Kidney epithelial cell (primary cell): ENCODE measurements around the gene COLEC12. TPM values are rescaled to one million over a fixed set of nuclear protein-coding genes. Genes with fewer than 3 reads are reported as not detected.

ENCODE experiments used
- DNase-seq: peaks from one replicate; pipeline ENCODE4 v3.0.0-alpha.2; 2010; ENCODE audit warnings: low read depth
- H3K27me3 ChIP-seq: 2 replicates; pipeline ENCODE4 v1.6.0; 2011; ENCODE audit warnings: low read length; ENCODE audit not compliant: control insufficient read depth, insufficient read depth
- H3K36me3 ChIP-seq: 2 replicates; pipeline ENCODE4 v1.5.1; 2011; ENCODE audit warnings: low read length; ENCODE audit not compliant: control insufficient read depth, insufficient read depth
- H3K4me3 ChIP-seq: 2 replicates; pipeline ENCODE4 v1.5.1; 2011; ENCODE audit warnings: low read depth, mild to moderate bottlenecking, control low read depth, low read length
- CTCF ChIP-seq: IDR thresholded peaks from 2 replicates; pipeline ENCODE4 v1.5.1; 2011; ENCODE audit warnings: mild to moderate bottlenecking, moderate library complexity, low read length, control low read depth, inconsistent platforms; ENCODE audit not compliant: insufficient read depth, poor library complexity, severe bottlenecking
- total RNA-seq: library from RNA; depleted of rRNA; stranded (reverse); fragments of >200 nt; gene quantifications from 2 replicates; pipeline ENCODE4 v1.2.3, GENCODE V29; 2015

The COLEC12 gene
- total RNA-seq, 1 donor from 2014 or later, result 1.2 TPM

GRCh38 chr18:453400-453799 is 47.1 kb downstream of the COLEC12 start:
- no peaks in the 10 kb centered on the region for H3K27me3 ChIP-seq
- no peak overlapping the region for H3K4me3 ChIP-seq
- H3K36me3 ChIP-seq, result no peaks in the 10 kb centered on the region
- TF ChIP-seq CTCF, result no peak
- DNase-seq, result no peak

DNA sequence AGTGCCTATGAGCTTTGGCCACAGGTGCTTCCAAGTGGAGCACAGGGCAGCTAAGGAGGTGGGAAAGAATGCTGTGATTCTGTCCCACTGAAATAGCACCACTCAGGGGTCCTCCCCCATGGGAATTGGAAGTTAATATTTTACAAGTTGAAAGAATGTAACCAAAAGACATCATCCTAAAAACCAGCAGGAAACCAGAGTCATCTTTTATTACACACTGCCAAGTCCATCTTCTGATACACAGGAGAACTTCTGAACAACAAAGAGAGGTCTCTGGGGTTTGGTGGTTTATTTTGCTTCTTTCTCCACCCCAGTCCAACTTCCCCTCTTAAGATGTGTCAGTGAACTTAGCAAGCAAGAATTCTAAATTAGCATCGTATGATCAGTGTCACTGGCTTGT is 47.7 kb downstream of the COLEC12 start:
- DNase-seq, result no peak

DNA sequence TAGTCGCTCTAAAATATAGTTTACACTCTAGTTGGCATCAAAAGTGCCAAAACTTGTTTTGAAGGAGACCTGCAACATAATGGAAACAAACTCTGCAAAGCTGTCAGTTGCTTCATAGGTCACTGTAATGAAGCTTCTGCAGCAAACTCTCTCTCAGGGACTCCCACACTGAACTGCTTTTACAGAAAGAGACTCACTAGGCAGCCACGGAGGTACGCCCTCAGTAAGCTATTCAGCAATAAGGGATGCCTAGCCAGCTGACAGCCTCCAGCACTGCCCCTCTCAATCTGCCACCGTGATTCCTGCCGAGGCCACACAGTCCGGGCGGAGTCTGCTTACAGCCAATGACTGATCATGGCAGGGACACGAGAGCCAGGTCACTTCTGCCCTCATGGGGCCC is 51.1 kb downstream of the COLEC12 start:
- DNase-seq, result no peak
- no peak overlapping the region for H3K4me3 ChIP-seq
- H3K27me3 ChIP-seq, result no peaks in the 10 kb centered on the region
- H3K36me3 ChIP-seq, result no peaks in the 10 kb centered on the region
- TF ChIP-seq CTCF, result no peak

More for the DNA sequence above, 47.7 kb downstream of the COLEC12 start:
- H3K27me3 ChIP-seq, result no peaks in the 10 kb centered on the region
- no peak overlapping the region for H3K4me3 ChIP-seq
- no peak for TF ChIP-seq CTCF
- no peaks in the 10 kb centered on the region for H3K36me3 ChIP-seq

GRCh38 chr18:448116-448790 is 52.2 kb downstream of the COLEC12 start:
- H3K27me3 ChIP-seq, result no peaks in the 10 kb centered on the region
- TF ChIP-seq CTCF, result no peak
- no peak for DNase-seq
- H3K4me3 ChIP-seq, result no peak overlapping the region
- no peaks in the 10 kb centered on the region for H3K36me3 ChIP-seq

- no peak for TF ChIP-seq CTCF
- no peak for DNase-seq
- Histone ChIP-seq H3K27me3 (no peaks in the 10 kb centered on the region), H3K36me3 (no peaks in the 10 kb centered on the region), H3K4me3 (no peak overlapping the region)
Observed at GRCh38 chr18:446941-447560, 53.5 kb downstream of the COLEC12 start.

DNA sequence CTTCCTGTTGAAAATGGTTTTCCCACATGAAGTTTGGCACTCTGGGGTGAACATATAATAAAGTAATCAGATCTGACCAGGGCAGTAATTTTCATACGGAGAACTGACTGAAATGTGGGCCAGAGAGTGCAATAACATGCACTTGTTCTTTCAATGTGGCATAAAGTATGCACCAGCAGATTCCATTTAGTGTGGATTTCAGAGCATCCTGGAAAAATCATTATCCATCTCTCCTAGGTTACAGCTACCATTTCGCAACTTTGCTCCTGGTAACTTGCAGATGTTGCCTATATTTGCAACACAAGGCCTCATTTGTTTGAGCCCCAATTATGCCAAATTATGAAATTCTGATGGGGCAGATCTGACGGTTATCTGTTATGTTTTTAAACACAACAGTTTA is 55.4 kb downstream of the COLEC12 start:
- no peak for TF ChIP-seq CTCF
- no peak for DNase-seq
- H3K4me3 ChIP-seq, result no peak overlapping the region
- H3K36me3 ChIP-seq, result no peaks in the 10 kb centered on the region
- H3K27me3 ChIP-seq, result no peaks in the 10 kb centered on the region
